ENCODE results near the gene HOXD9. TPM values are rescaled to one million over a fixed set of nuclear protein-coding genes. Genes with fewer than 3 reads are reported as not detected.

Gene HOXD9
- total RNA-seq, 1 experiment from 2014 or later = not detected

GRCh38 chr2:176109946-176110345 is 12.6 kb upstream of the HOXD9 start:
- Histone ChIP-seq H3K79me2 (ENCODE audit: low read length) (no peaks in the 10 kb centered on the region), H3K27me3 (ENCODE audit: low read length) (peaks cover 40% of the 10 kb centered on the region)
- CTCF ChIA-PET = no interaction called here

DNA sequence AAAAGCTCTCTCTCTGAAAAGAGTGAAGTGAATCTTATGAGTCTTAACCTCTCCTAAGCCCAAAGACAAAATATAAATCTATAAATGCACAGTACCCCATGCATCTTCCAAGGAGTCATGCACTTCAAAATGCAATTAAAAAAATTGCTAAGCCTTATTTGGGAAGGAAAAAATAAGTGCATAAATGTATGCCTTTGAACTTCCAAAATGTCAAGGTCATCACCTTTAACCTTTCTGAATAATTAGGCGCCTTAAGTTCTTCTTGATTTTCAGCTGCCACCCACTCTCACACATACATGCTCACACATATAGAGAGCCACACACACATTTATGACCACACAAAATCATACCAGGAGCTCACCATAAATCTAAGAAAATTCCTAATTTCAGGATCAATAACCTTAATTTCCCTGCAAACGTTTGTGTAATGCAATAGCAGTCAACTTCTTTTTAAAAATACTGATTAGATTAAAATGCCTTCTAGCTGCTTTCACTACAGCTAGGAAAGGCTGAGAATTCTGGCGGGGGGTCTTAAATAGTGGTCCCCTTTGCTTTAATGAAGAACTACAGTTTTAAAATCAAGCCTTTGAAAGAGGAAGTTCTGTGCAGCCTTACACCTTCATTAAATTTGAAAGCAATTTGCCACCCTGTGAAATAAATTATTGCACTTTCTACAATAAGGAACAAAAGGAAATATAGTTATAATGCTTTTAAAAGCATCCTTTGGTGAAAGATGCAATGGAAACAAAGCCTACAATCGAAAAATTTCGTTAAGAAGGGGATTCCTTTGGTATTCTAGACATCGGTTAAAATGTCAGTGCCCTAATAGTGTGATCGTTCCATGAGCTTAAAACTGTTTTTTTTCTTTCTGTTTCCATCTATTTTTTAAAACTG is 11.9 kb upstream of the HOXD9 start:
- H4K20me1 ChIP-seq (ENCODE audit: low read length) = no peaks in the 10 kb centered on the region
- H2AFZ ChIP-seq (ENCODE audit: low read length) = no peak overlapping the region
- no peaks in the 10 kb centered on the region for H3K9me3 ChIP-seq (ENCODE audit: low read length)
- BruUV-seq (replicated peaks) = no TSS peak
- H3K4me3 ChIP-seq (ENCODE audit: low read length) = no peak overlapping the region
- H3K36me3 ChIP-seq (ENCODE audit: low read depth, low read length) = no peaks in the 10 kb centered on the region
- H3K9me2 ChIP-seq (replicated peaks; ENCODE audit: low read length) = no peaks in the 10 kb centered on the region
- TF ChIP-seq CTCF (conservative IDR thresholded peaks at IDR 0.05; ENCODE audit: low read depth, low read length) (no peak), EZH2phosphoT487 (IDR thresholded peaks at IDR 0.05; ENCODE audit: borderline replicate concordance, low read length) (no peak), EZH2 (IDR thresholded peaks at IDR 0.05; ENCODE audit: low read length, unreplicated experiment) (no peak)
- H3K4me2 ChIP-seq (ENCODE audit: low read length) = peak overlapping the region; percentile 33
- peaks cover 40% of the 10 kb centered on the region for H3K27me3 ChIP-seq (ENCODE audit: low read length)
- no peak overlapping the region for H3K9ac ChIP-seq (ENCODE audit: low read length)
- no peaks in the 10 kb centered on the region for H3K79me2 ChIP-seq (ENCODE audit: low read length)
- no peak overlapping the region for H3K27ac ChIP-seq (ENCODE audit: low read length)
- peaks cover 4% of the 10 kb centered on the region; the same call in 1 of the 2 replicates for H3K4me1 ChIP-seq (ENCODE audit: insufficient read depth, low read length)
- intact Hi-C loops (cut with micrococcal nuclease) = loop anchor here (5.0 kb wide), 2 partner anchors 702 to 1037 kb away; no protein-coding TSS in a partner anchor
- no peaks in the 10 kb centered on the region for H3F3A ChIP-seq (ENCODE audit: low read length, unreplicated experiment)
- ATAC-seq (no peak), DNase-seq (no peak)
- CTCF ChIA-PET = interaction anchor here (1.0 kb wide), 1 partner anchor 421 kb away, joined by 10 read pairs; no protein-coding TSS in a partner anchor
- POLR2A ChIA-PET (ENCODE audit: unreplicated experiment) = no interaction called here

More at GRCh38 chr2:176109946-176110345, 12.6 kb upstream of the HOXD9 start:
- Histone ChIP-seq H3K4me3 (ENCODE audit: low read length) (no peak overlapping the region), H3F3A (ENCODE audit: low read length, unreplicated experiment) (no peaks in the 10 kb centered on the region), H4K20me1 (ENCODE audit: low read length) (no peaks in the 10 kb centered on the region), H3K4me1 (ENCODE audit: insufficient read depth, low read length) (peaks cover 4% of the 10 kb centered on the region; the same call in 1 of the 2 replicates), H3K27ac (ENCODE audit: low read length) (no peak overlapping the region), H2AFZ (ENCODE audit: low read length) (no peak overlapping the region), H3K9ac (ENCODE audit: low read length) (no peak overlapping the region), H3K9me3 (ENCODE audit: low read length) (no peaks in the 10 kb centered on the region), H3K9me2 (replicated peaks; ENCODE audit: low read length) (no peaks in the 10 kb centered on the region), H3K36me3 (ENCODE audit: low read depth, low read length) (no peaks in the 10 kb centered on the region), H3K4me2 (ENCODE audit: low read length) (no peak overlapping the region)
- BruUV-seq (replicated peaks) = no TSS peak
- DNase-seq (no peak), ATAC-seq (no peak)
- intact Hi-C loops (cut with micrococcal nuclease) = loop anchor here (5.0 kb wide), 2 partner anchors 702 to 1037 kb away; no protein-coding TSS in a partner anchor
- POLR2A ChIA-PET (ENCODE audit: unreplicated experiment) = no interaction called here
- TF ChIP-seq EZH2phosphoT487 (IDR thresholded peaks at IDR 0.05; ENCODE audit: borderline replicate concordance, low read length) (no peak), CTCF (conservative IDR thresholded peaks at IDR 0.05; ENCODE audit: low read depth, low read length) (no peak), EZH2 (IDR thresholded peaks at IDR 0.05; ENCODE audit: low read length, unreplicated experiment) (no peak)

DNA sequence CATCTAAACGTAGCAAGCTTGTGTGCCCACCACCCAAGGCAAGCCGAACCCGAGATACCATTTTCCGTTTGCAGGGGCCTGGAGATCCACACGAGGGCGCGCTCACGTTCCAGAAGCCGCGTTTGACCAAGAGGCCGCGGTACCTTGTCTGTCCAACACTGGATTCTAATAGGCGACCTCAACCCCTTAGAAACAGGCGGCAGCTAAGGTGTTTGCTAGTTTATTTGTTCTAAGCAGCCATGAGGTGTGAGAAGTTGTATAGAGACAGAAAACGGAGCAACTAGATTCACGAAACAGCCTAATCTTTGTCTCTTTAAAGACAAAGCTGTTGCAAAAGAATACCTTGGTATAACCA is 11.2 kb upstream of the HOXD9 start:
- no peak overlapping the region for H3K9ac ChIP-seq (ENCODE audit: low read length)
- peak; percentile 91 for TF ChIP-seq CTCF (conservative IDR thresholded peaks at IDR 0.05; ENCODE audit: low read depth, low read length)
- no peak for TF ChIP-seq EZH2phosphoT487 (IDR thresholded peaks at IDR 0.05; ENCODE audit: borderline replicate concordance, low read length)
- BruUV-seq (replicated peaks) = no TSS peak
- no peak overlapping the region for H3K4me3 ChIP-seq (ENCODE audit: low read length)
- peak overlapping the region; percentile 33 for H3K4me2 ChIP-seq (ENCODE audit: low read length)
- POLR2A ChIA-PET (ENCODE audit: unreplicated experiment) = no interaction called here
- no peak overlapping the region for H2AFZ ChIP-seq (ENCODE audit: low read length)
- no peaks in the 10 kb centered on the region for H3F3A ChIP-seq (ENCODE audit: low read length, unreplicated experiment)
- H3K36me3 ChIP-seq (ENCODE audit: low read depth, low read length) = no peaks in the 10 kb centered on the region
- no peak overlapping the region for H3K27ac ChIP-seq (ENCODE audit: low read length)
- peaks cover 4% of the 10 kb centered on the region; the same call in 1 of the 2 replicates for H3K4me1 ChIP-seq (ENCODE audit: insufficient read depth, low read length)
- DNase-seq (peak; percentile 65), ATAC-seq (peak; percentile 72)
- no peaks in the 10 kb centered on the region for H4K20me1 ChIP-seq (ENCODE audit: low read length)
- peaks cover 36% of the 10 kb centered on the region for H3K27me3 ChIP-seq (ENCODE audit: low read length)
- H3K9me2 ChIP-seq (replicated peaks; ENCODE audit: low read length) = no peaks in the 10 kb centered on the region
- no peaks in the 10 kb centered on the region for H3K79me2 ChIP-seq (ENCODE audit: low read length)
- no peaks in the 10 kb centered on the region for H3K9me3 ChIP-seq (ENCODE audit: low read length)
- CTCF ChIA-PET = interaction anchor here (1.0 kb wide), 1 partner anchor 421 kb away, joined by 10 read pairs; no protein-coding TSS in a partner anchor
- intact Hi-C loops (cut with micrococcal nuclease) = loop anchor here (5.0 kb wide), 2 partner anchors 701 to 1036 kb away; no protein-coding TSS in a partner anchor

Measured in PC-3 (cell line).